HEK293 (cell line): ENCODE measurements around the gene ADAM33.

ENCODE experiments used
- CTCF ChIA-PET: fragments of 350-600 bp; formaldehyde crosslinking; extraction: SDS; loops from one replicate; lab custom pipeline; 2021; ENCODE audit warnings: antibody characterized with exemption; lab: Yijun Ruan, JAX
- POLR2A ChIA-PET: fragments of 300-600 bp; formaldehyde crosslinking; extraction: SDS; loops from one replicate; lab custom pipeline; 2020; ENCODE audit warnings: antibody characterized with exemption, inconsistent platforms; lab: Yijun Ruan, JAX
- H3K27ac ChIP-seq: fragments of 200-500 bp; sonication (Bioruptor generic); 2 replicates; pipeline ENCODE4 v1.5.1; 2014; ENCODE audit warnings: low read depth, low read length, control low read depth, inconsistent platforms; ENCODE audit errors: extremely low read depth
- H3K36me3 ChIP-seq, 2 experiments: fragments of 200-500 bp in 1 of 2; sonication (Bioruptor generic) in 1 of 2; 1 replicate in 1 of 2; 2 replicates in 1 of 2; pipeline ENCODE4 v1.5.1; 2014 to 2017; ENCODE audit warnings: inconsistent platforms in 2 of 2, low read length in 2 of 2; ENCODE audit not compliant: control insufficient read depth in 2 of 2, insufficient read depth in 1 of 2
- H3K4me1 ChIP-seq: fragments of 200-500 bp; sonication (Bioruptor generic); 2 replicates; pipeline ENCODE4 v1.5.1; 2014; ENCODE audit warnings: mild to moderate bottlenecking, low read length, inconsistent platforms; ENCODE audit not compliant: control insufficient read depth, insufficient read depth
- H3K4me3 ChIP-seq: 2 replicates; pipeline ENCODE4 v1.5.1; 2011; ENCODE audit warnings: low read depth, mild to moderate bottlenecking, control low read depth, low read length, moderate library complexity
- H3K9me3 ChIP-seq: fragments of 200-500 bp; sonication (Bioruptor generic); 2 replicates; pipeline ENCODE4 v1.5.1; 2014; ENCODE audit warnings: low read depth, low read length, inconsistent platforms; ENCODE audit not compliant: control insufficient read depth, insufficient read depth
- BCL6B ChIP-seq: fragments of 450-650 bp; formaldehyde crosslinking; IDR thresholded peaks from 2 replicates; pipeline ENCODE4 v1.5.1; 2017; ENCODE audit warnings: missing biosample characterization, missing genetic modification characterization
- ZBTB20 ChIP-seq: fragments of 450-650 bp; formaldehyde crosslinking; IDR thresholded peaks from 2 replicates; pipeline ENCODE4 v1.5.1; 2016; ENCODE audit warnings: missing biosample characterization, missing genetic modification characterization
- ZNF146 ChIP-seq: fragments of 450-650 bp; formaldehyde crosslinking; IDR thresholded peaks from 2 replicates; pipeline ENCODE4 v1.5.1; 2016; ENCODE audit warnings: missing biosample characterization, missing genetic modification characterization
- ZNF157 ChIP-seq: fragments of 450-650 bp; formaldehyde crosslinking; IDR thresholded peaks from 2 replicates; pipeline ENCODE4 v1.5.1; 2016; ENCODE audit warnings: missing biosample characterization, missing genetic modification characterization
- ZNF423 ChIP-seq: fragments of 450-650 bp; formaldehyde crosslinking; IDR thresholded peaks from 2 replicates; pipeline ENCODE4 v1.5.1; 2016; ENCODE audit warnings: missing biosample characterization, missing genetic modification characterization
- ZNF473 ChIP-seq: fragments of 450-650 bp; formaldehyde crosslinking; IDR thresholded peaks from 2 replicates; pipeline ENCODE4 v1.5.1; 2017; ENCODE audit warnings: missing biosample characterization, missing genetic modification characterization
- ZNF510 ChIP-seq: fragments of 450-650 bp; formaldehyde crosslinking; IDR thresholded peaks from 2 replicates; pipeline ENCODE4 v1.5.1; 2018; ENCODE audit warnings: mild to moderate bottlenecking, missing genetic modification characterization, missing biosample characterization; ENCODE audit not compliant: insufficient replicate concordance
- ZNF529 ChIP-seq: fragments of 450-650 bp; formaldehyde crosslinking; IDR thresholded peaks from 2 replicates; pipeline ENCODE4 v1.5.1; 2017; ENCODE audit warnings: missing genetic modification characterization, missing biosample characterization; ENCODE audit not compliant: insufficient replicate concordance
- ZNF837 ChIP-seq: fragments of 450-650 bp; formaldehyde crosslinking; IDR thresholded peaks from 2 replicates; pipeline ENCODE4 v1.5.1; 2016; ENCODE audit warnings: missing biosample characterization, missing genetic modification characterization
- TF ChIP-seq, protein P1 (sequence below): fragments of 450-650 bp; IDR thresholded peaks from 2 replicates; pipeline ENCODE4 v1.5.1; 2018; ENCODE audit warnings: missing biosample characterization, missing genetic modification characterization

The ADAM33 gene

GRCh38 chr20:3621111-3621510, 60.7 kb downstream of the ADAM33 start:
- Histone ChIP-seq H3K36me3 (no peaks in the 10 kb centered on the region), H3K9me3 (no peaks in the 10 kb centered on the region), H3K27ac (no peak overlapping the region), H3K4me3 (no peak overlapping the region), H3K4me1 (peaks cover 7% of the 10 kb centered on the region)
- ChIA-PET CTCF (interaction anchor here (0.5 kb wide), 1 partner anchor 47 kb away, joined by 3 read pairs; no protein-coding TSS in a partner anchor), POLR2A (no interaction called here)
- no peak for TF ChIP-seq ZNF529 (tag by site-specific recombination)
- TF ChIP-seq, protein P1, sequence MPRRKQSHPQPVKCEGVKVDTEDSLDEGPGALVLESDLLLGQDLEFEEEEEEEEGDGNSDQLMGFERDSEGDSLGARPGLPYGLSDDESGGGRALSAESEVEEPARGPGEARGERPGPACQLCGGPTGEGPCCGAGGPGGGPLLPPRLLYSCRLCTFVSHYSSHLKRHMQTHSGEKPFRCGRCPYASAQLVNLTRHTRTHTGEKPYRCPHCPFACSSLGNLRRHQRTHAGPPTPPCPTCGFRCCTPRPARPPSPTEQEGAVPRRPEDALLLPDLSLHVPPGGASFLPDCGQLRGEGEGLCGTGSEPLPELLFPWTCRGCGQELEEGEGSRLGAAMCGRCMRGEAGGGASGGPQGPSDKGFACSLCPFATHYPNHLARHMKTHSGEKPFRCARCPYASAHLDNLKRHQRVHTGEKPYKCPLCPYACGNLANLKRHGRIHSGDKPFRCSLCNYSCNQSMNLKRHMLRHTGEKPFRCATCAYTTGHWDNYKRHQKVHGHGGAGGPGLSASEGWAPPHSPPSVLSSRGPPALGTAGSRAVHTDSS (tag by site-specific recombination): no peak
- no peak for TF ChIP-seq ZNF510
- TF ChIP-seq ZBTB20 (tag by site-specific recombination): no peak
- TF ChIP-seq ZNF473 (tag by site-specific recombination): no peak
- TF ChIP-seq ZNF423 (tag by site-specific recombination): no peak
- no peak for TF ChIP-seq ZNF146 (tag by site-specific recombination)
- no peak for TF ChIP-seq BCL6B
- no peak for TF ChIP-seq ZNF837
- no peak for TF ChIP-seq ZNF157
